Activated T-cell treated with anti-CD3 and anti-CD28 coated beads for 48 hours (primary cell): ENCODE data around the gene ZNF473.
"Not testable (repeated sequence)": the region's sequence is repeated elsewhere in the genome, so short reads cannot be mapped to it uniquely, and the experiment has no call there.

Experiments
- DNase-seq: peaks from one replicate; pipeline ENCODE4 v3.0.0-alpha.2; 2020; ENCODE audit warnings: low read depth

Gene ZNF473

DNA sequence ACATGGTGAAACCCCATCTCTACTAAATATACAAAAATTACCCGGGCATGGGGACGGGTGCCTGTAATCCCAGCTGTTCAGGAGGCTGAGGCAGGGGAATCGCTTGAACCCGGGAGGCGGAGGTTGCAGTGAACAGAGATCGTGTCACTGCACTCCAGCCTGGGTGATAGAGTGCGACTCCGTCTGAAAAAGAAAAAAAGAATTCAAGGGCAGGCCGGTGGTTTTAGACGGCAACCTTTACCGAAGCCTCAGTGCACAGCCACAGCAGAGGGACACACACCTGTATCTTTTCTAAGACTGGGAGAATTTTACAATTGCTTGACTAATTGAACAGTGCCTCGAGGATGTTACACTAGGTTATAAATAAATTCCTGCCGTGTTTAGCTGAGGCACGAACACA is 73.9 kb downstream of the ZNF473 start:
- not testable (repeated sequence) for DNase-seq

DNA sequence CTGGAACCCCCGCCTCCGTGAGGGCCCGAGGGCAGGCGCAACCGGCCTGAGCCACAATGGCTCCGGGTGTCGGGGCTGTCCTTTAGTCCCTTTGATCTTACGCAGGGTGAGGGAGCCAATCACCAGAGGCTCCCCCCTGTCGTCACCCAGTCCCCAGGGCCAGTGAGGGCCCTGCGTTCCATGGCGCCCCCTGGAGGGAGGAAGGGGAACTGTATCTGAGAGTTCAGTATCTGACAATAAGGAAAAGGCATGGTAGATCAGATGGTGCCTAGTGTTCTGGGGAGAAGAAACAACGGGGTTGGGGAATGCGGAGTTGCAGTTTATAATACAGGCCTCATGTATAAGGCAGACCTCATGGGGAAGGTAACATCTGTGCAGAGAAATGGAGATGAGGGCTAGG is 75.1 kb downstream of the ZNF473 start:
- not testable (repeated sequence) for DNase-seq
